GM18858 (cell line): ENCODE measurements around the gene ARHGAP32.
A peak's percentile ranks its signal among the peaks of the same experiment; 100 is the strongest.
"Not testable (repeated sequence)": the region's sequence is repeated elsewhere in the genome, so short reads cannot be mapped to it uniquely, and the experiment has no call there.

ENCODE experiments used
- ATAC-seq: cut with Tn5 transposase; IDR thresholded peaks from one replicate; pipeline ENCODE4 v1.9.1; 2021; ENCODE audit not compliant: unreplicated experiment

Gene ARHGAP32

GRCh38 chr11:128937480-128937879 lies 254.6 kb downstream of the ARHGAP32 start:
- ATAC-seq: no peak

GRCh38 chr11:128936606-128937251 lies 255.4 kb downstream of the ARHGAP32 start:
- no peak for ATAC-seq

GRCh38 chr11:128934926-128935325 lies 257.2 kb downstream of the ARHGAP32 start:
- no peak for ATAC-seq

- no peak for ATAC-seq
These were observed 257.8 kb downstream of the ARHGAP32 start for GRCh38 chr11:128934351-128934750.

- ATAC-seq: no peak
These were observed 258.5 kb downstream of the ARHGAP32 start for GRCh38 chr11:128933481-128934178.

- no peak for ATAC-seq
These were observed 260.5 kb downstream of the ARHGAP32 start for GRCh38 chr11:128931668-128932067.

- no peak for ATAC-seq
These were observed 261.1 kb downstream of the ARHGAP32 start for GRCh38 chr11:128931066-128931465.

GRCh38 chr11:128929991-128930390 lies 262.1 kb downstream of the ARHGAP32 start:
- ATAC-seq: no peak

- ATAC-seq: no peak
These were observed 262.7 kb downstream of the ARHGAP32 start for GRCh38 chr11:128929468-128929867.

- peak; percentile 100 for ATAC-seq
These were observed 263.7 kb downstream of the ARHGAP32 start for GRCh38 chr11:128928400-128928799.

GRCh38 chr11:128927683-128928336 lies 264.3 kb downstream of the ARHGAP32 start:
- no peak for ATAC-seq

- ATAC-seq: no peak
These were observed 265.0 kb downstream of the ARHGAP32 start for GRCh38 chr11:128927108-128927461.

- ATAC-seq: no peak
These were observed 265.6 kb downstream of the ARHGAP32 start for GRCh38 chr11:128926437-128927107.

- no peak for ATAC-seq
These were observed 266.1 kb downstream of the ARHGAP32 start for GRCh38 chr11:128926000-128926399.

GRCh38 chr11:128925250-128925600 lies 266.9 kb downstream of the ARHGAP32 start:
- no peak for ATAC-seq

GRCh38 chr11:128924510-128925249 lies 267.4 kb downstream of the ARHGAP32 start:
- ATAC-seq: no peak

- ATAC-seq: no peak
These were observed 268.0 kb downstream of the ARHGAP32 start for GRCh38 chr11:128924104-128924503.

GRCh38 chr11:128921793-128922192 lies 270.3 kb downstream of the ARHGAP32 start:
- ATAC-seq: no peak

- ATAC-seq: no peak
These were observed 271.5 kb downstream of the ARHGAP32 start for GRCh38 chr11:128920666-128921065.

GRCh38 chr11:128919635-128920034 lies 272.5 kb downstream of the ARHGAP32 start:
- ATAC-seq: not testable (repeated sequence)

GRCh38 chr11:128919216-128919615 lies 272.9 kb downstream of the ARHGAP32 start:
- no peak for ATAC-seq
